Left colon (tissue), 2 donors: ENCODE data around the gene RAE1. TPM values are rescaled to one million over a fixed set of nuclear protein-coding genes. Genes with fewer than 3 reads are reported as not detected.
"Not testable (repeated sequence)": the region's sequence is repeated elsewhere in the genome, so short reads cannot be mapped to it uniquely, and the experiment has no call there.

Experiments
- ATAC-seq: fragments of 200-7000 bp; cut with Tn5 transposase; one replicate; pipeline ENCODE4 v1.9.1; 2020; ENCODE audit warnings: mild to moderate bottlenecking, moderate library complexity
- DNase-seq, 2 donors: peaks; one replicate each; pipeline ENCODE4 v3.0.0-alpha.2; 2020
- intact Hi-C, 2 donors: fragments of 100-400 bp; cut with DNase I in 1 of 2; cut with micrococcal nuclease in 1 of 2; formaldehyde crosslinking; loops; one replicate each; pipeline versions ENCODE4 v1.11.2 to v1.14.0; 2022; cut with DNase I, micrococcal nuclease
- total RNA-seq, 2 donors: library from RNA; stranded (reverse); fragmentation: NEBNext Ultra II Directional; extraction: Animal tissue kit (Norgen Biotek cat#: 25700); gene quantifications; one replicate each; pipeline ENCODE4 v1.2.1, GENCODE V29; 2021
- donor health status: DM: no; HTN: no; CAD: no.
- donor health status: DM: yes; HTN: yes; CAD: no.

RAE1 gene
- total RNA-seq, 2 donors from 2014 or later: 16.0 to 17.2 TPM

GRCh38 chr20:57323034-57323433, 28.0 kb upstream of the RAE1 start:
- peak; percentile 53 for ATAC-seq
- intact Hi-C loops: no loop called here
- DNase-seq: peak; percentile 32 to 36

- DNase-seq: no peak
These were observed 25.3 kb upstream of the RAE1 start for GRCh38 chr20:57325632-57326356.

GRCh38 chr20:57326667-57327455, 24.2 kb upstream of the RAE1 start:
- DNase-seq (peak; percentile 36 to 62), ATAC-seq (peak; percentile 93)
- intact Hi-C loops: no loop called here

More at GRCh38 chr20:57325632-57326356, 25.3 kb upstream of the RAE1 start:
- intact Hi-C loops: no loop called here
- ATAC-seq: no peak

GRCh38 chr20:57327820-57328219, 23.2 kb upstream of the RAE1 start:
- DNase-seq: no peak
- intact Hi-C loops: no loop called here
- no peak for ATAC-seq

- ATAC-seq (no peak), DNase-seq (no peak)
- intact Hi-C loops: no loop called here
These were observed 21.3 kb upstream of the RAE1 start, which contains the start of gene SPO11 for GRCh38 chr20:57329608-57330221. SPO11 (plus strand) TSS chr20:57329803; CDS start chr20:57329868, 65 bp downstream.

GRCh38 chr20:57330998-57331397, 20.1 kb upstream of the RAE1 start:
- DNase-seq (no peak), ATAC-seq (no peak)
- intact Hi-C loops: no loop called here

- ATAC-seq: peak; percentile 43
- DNase-seq: no peak
- intact Hi-C loops: no loop called here
These were observed 18.7 kb upstream of the RAE1 start for GRCh38 chr20:57332105-57333089.

- ATAC-seq (no peak), DNase-seq (no peak)
- intact Hi-C loops: no loop called here
These were observed 15.7 kb upstream of the RAE1 start for GRCh38 chr20:57335392-57335791.

- DNase-seq (no peak), ATAC-seq (no peak)
- intact Hi-C loops: no loop called here
These were observed 9.4 kb upstream of the RAE1 start for GRCh38 chr20:57341663-57342062.

- ATAC-seq: no peak
- intact Hi-C loops: no loop called here
These were observed 8.2 kb upstream of the RAE1 start for GRCh38 chr20:57342829-57343228.

GRCh38 chr20:57346477-57346876, 4.6 kb upstream of the RAE1 start:
- intact Hi-C loops: loop anchor here in 1 of 2 donors (2.0 kb wide), 1 partner anchor 258 kb away; no protein-coding TSS in a partner anchor
- peak; percentile 51 to 87 for DNase-seq
- ATAC-seq: peak; percentile 56

More at GRCh38 chr20:57342829-57343228, 8.2 kb upstream of the RAE1 start:
- no peak for DNase-seq

- intact Hi-C loops: loop anchor here in 1 of 2 donors (2.0 kb wide), 1 partner anchor 259 kb away; no protein-coding TSS in a partner anchor
- ATAC-seq (no peak), DNase-seq (no peak)
These were observed 3.7 kb upstream of the RAE1 start for GRCh38 chr20:57347393-57347792.

- intact Hi-C loops, ATAC-seq, DNase-seq: not testable (repeated sequence)
These were observed 2.7 kb upstream of the RAE1 start for GRCh38 chr20:57348200-57348921.

GRCh38 chr20:57348922-57349574, 2.0 kb upstream of the RAE1 start:
- ATAC-seq, intact Hi-C loops, DNase-seq: not testable (repeated sequence)

- intact Hi-C loops: loop anchor here in 1 of 2 donors (5.0 kb wide), 1 partner anchor 258 kb away; no protein-coding TSS in a partner anchor
- DNase-seq (no peak), ATAC-seq (no peak)
These were observed 859 bp upstream of the RAE1 start for GRCh38 chr20:57350081-57350710.

- not testable (repeated sequence) for DNase-seq, ATAC-seq
- intact Hi-C loops: loop anchor here in 1 of 2 donors (5.0 kb wide), 1 partner anchor 258 kb away; no protein-coding TSS in a partner anchor
These were observed 371 bp upstream of the RAE1 start for GRCh38 chr20:57350726-57351041.
